B cell (primary cell): Measurements from ENCODE around the gene MMUT.

Experiments
- CTCF ChIP-seq: fragments of 200-600 bp; IDR thresholded peaks from one replicate; pipeline ENCODE4 v1.8.0; 2022; ENCODE audit warnings: antibody characterized with exemption, mild to moderate bottlenecking
- EZH2 ChIP-seq: IDR thresholded peaks from 2 replicates; pipeline ENCODE4 v1.6.1; 2012; ENCODE audit warnings: borderline replicate concordance, low read depth, mild to moderate bottlenecking, moderate library complexity, low read length; ENCODE audit not compliant: insufficient read depth, poor library complexity, severe bottlenecking

- TF ChIP-seq CTCF (no peak), EZH2 (no peak)
Measured at GRCh38 chr6:49504666-49505065, 41.6 kb upstream of the MMUT start.
